Stimulated activated CD8-positive, alpha-beta memory T cell treated with anti-CD3 and anti-CD28 coated beads, Interleukin-4, amount 100 ng/mL, for 4 hours (primary cell): Measurements from ENCODE around the gene ARMH3.
"Not testable (repeated sequence)": the region's sequence is repeated elsewhere in the genome, so short reads cannot be mapped to it uniquely, and the experiment has no call there.

Source experiments
- DNase-seq, 2 donors: peaks; one replicate each; pipeline ENCODE4 v3.0.0-alpha.2; 2020; ENCODE audit warnings: low read depth in 2 of 2, low spot score in 1 of 2

The ARMH3 gene

DNA sequence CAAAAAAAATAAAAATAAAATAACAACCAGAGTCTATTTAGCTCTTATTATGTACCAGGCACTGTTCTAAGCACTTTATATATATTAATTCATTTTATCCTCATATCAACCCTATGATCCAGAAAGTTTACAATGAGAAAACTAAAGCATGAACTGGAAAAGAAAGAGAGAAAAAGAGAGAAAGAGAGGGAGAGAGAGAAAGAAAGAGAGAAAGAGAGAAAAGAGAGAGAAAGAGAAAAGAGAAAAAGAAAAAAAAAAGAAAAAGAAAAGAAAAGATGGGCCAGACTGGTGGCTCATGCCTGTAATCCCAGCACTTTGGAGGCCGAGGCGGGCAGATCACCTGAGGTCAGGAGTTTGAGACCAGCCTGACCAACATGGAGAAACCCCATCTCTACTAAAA is 9.9 kb downstream of the ARMH3 start:
- no peak for DNase-seq

DNA sequence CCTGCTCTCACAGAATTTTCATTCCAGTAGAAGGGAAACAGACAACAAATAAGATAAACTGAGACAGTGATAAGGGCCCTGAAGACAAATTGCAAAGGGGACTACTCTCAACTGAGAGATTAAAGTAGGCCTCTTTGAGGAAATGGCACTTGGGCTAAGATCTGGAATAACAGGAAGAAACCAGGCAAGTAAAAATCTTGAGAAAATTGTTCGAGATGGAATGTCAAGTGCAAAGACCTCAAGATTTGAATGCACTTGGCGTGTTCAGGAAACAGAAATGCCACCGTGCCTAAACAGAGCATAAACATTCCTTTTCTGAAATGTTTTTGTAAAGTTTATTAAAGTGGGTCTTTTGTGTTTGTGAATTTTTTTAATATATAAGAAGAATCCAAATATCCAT is 10.7 kb downstream of the ARMH3 start:
- no peak for DNase-seq

DNA sequence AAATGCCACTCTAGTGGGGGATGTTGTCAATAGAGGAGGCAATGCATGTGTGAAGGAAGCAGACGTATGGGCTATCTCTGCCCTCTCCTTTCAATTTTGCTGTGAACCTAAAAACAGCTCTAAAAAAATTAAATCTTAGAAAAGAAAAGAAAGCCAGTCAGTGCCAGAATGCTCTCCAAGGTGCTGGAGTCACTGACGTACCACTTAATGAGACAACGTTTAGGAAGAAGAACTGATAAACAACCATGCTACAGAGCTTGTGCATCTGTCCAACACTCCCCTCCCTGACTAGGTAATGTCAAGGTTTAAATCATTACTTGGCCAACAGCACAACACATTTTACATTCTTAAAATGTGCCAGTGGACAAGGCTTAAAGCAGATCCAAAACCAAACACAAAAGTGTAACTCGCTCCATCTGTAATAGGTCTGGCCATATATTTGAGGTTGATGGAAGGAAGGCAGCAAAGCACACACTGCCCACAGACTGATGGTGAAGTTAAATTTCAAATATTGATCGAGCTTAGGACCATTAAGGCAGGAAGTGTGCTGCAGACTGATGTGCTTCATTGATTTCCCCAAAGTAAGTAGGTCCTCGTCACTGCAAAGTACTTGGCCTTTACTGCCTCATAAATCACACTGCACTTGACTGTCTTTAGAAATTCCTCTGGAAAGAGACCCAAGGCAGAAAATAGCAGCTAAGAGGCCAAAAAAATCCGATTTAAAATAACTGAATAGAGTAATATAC is 15.5 kb downstream of the ARMH3 start:
- DNase-seq: no peak

DNA sequence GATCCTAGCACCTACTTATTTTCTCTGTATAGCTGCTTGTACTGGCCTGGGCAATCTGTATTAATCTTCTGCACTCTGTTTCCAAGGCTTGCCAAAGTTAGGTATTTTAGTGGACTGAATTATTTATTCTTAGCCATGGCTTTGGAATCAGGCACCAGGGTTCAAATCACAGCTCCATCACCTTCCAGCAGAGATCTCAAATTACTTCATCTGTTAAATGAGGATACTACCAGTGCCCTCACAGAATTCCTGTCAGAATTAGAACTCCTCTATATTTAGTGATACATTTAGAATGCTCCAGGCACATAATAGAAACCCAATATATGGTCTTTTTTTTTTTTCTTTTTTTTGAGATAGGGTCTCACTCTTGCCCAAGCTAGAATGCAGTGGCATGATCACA is 17.6 kb downstream of the ARMH3 start:
- no peak for DNase-seq

DNA sequence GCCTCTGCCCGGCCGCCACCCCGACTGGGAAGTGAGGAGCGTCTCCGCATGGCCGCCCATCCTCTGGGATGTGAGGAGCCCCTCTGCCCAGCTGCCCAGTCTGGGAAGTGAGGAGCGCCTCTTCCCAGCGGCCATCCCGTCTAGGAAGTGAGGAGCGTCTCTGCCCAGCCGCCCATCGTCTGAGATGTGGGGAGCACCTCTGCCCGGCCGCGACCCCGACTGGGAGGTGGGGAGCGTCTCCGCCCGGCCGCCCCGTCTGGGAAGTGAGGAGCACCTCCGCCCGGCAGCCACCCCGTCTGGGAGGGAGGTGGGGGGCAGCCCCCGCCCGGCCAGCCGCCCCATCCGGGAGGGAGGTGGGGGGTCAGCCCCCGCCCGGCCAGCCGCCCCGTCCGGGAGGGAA is 20.2 kb downstream of the ARMH3 start:
- DNase-seq: not testable (repeated sequence)

DNA sequence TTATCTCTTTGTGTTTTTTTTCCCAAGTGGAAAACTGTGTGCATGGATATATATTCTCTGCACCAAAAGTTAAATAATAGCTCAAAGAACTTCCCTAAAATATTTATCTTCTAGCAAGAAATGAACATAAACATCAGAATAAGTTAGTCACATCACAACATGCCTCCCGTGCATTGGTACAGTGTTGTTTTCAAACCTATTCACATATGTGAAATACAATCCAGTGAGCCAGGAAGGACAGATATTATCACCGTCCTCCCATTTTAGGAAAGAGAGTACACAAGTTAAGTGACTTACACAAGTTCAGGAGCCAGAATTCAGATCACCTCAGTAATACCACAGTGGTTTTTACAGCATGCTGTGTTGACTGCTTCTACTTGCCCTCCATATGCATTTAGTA is 22.2 kb downstream of the ARMH3 start:
- no peak for DNase-seq

DNA sequence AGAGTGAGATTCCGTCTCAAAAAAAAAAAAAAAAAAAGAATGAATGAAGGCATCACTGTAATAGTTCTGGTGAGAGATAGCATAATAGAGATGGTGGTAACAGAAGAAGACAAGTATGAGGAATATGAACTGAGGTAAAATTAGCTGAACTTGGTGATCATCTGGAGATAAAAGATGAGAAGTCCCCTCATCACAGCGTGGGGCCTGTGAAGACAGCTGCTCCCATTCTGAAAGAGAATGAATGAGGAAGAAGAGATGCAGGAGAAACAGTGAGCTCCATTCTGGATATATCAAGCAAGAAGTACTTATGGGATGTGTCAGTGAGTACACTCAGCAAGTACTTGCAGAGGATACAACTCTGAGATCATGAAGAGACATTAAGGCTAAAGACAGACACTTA is 28.7 kb downstream of the ARMH3 start:
- DNase-seq: no peak

DNA sequence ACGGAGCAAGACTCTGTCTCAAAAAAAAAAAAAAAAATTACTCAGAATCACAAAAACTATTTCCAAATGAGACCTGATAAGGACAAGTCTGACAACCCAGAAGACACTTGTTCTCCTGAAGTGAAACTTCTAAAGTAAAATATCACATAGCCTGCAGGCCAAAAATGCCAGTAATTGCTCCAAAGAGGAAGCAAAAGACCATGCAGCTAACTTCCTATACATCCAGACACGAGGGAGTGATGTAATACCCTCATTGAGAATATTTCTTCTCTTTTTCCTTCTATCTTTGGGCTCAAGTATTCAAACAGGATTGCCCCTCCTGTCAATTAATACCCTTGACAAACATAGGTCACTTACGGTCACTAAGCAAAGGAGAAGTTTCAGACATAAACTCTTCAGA is 31.2 kb downstream of the ARMH3 start:
- no peak for DNase-seq

DNA sequence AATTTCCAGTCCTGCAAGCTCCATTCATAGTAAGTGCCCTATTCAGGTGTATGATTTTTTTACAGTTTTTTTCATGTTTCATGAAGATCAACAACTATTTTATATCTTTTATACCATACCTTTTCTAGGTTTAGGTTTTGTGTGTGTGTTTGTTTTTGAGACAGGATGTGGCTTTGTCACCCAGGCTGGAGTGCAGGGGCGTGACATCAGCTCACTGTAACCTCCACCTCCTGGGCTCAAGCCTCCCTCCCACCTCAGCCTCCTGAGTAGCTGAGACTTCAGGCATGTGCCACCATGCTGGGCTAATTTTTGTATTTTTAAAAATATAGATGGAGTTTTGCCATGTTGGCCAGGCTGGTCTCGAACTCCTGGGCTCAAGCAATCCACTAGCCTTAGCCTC is 35.0 kb downstream of the ARMH3 start:
- no peak for DNase-seq

DNA sequence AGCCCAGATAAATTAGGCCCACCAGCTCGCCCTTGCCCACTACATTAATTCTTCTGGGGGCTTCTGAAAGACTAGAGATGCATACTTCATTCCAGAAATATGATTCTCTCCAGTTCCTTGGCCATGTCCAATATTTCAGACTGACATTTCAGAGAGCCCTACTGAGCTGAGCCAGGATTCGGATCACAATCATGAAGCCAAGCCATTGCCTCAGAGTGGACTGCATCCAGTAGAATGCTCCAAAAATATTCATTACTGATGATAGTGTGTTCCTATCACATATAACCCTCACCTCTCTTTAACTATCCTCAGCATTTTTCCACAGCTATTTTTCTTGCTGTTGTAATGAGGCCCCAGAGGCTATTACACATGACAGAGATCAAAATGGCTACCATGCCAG is 38.7 kb downstream of the ARMH3 start:
- DNase-seq: no peak

DNA sequence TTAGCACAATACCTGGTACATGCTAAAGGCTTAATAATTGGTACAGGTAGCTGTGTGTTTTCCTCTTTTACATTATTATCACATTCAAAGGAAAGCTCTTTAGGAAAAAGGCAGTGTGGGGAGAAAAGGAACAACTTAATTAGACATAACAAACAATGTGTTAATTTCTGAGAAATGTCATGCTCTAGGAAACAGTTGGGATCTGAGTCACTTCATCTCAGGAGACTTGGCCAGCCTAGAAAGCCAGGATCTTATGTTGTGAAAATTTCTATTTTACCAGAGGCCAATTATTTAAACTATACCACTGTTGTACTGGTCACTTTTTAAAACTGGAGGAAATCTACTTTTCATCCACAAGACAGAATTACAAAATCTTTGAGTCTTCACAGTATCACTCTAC is 39.6 kb downstream of the ARMH3 start:
- DNase-seq: no peak

DNA sequence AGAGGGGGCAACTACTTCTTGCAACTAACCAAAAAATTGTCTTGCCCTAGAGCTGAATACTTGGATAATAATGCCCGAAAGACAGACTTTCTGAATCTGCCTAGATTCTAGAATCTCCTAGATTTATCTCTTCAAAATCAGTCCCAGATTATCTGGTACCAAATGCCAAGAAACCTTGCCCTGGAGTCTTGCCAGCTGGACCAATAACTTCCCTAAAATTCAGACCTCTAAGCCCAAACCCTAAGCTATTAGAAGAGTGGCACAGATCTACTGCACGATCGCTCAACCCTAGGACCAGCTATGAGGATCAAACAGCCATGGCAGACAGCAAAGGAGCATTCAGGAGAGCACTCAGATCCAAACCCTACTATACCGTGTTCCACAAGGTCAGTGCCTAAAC is 45.0 kb downstream of the ARMH3 start:
- DNase-seq: no peak

DNA sequence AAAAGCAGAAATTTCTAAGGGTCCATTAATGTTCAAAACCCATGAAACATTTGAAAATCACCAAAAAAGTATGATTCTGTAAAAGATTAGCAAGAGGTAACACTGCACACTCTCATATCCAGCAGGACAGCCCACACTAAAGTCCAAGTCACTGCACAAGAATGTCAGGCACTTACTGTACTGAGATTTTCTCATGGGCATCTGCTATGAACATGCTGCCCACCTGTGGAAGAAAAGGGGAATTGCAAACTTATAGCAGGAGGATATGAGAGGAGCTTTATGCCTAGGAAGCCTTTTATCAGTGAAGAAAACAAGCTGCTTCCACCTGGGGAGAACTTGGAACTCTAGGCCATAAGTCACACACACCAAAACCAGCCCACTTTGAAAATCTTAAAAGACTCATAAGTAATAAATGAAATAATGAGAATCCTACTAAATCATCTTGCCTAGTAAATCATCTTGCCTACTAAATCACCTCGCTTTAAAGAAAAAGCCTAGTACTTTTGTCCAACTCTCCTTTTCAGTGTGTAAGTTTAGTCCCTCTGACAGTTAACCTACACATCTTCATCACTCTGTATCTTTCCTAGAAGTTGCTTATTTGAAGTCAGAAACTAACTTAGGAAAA is 46.1 kb downstream of the ARMH3 start:
- peak in 1 of 2 donors; percentile 3 for DNase-seq

DNA sequence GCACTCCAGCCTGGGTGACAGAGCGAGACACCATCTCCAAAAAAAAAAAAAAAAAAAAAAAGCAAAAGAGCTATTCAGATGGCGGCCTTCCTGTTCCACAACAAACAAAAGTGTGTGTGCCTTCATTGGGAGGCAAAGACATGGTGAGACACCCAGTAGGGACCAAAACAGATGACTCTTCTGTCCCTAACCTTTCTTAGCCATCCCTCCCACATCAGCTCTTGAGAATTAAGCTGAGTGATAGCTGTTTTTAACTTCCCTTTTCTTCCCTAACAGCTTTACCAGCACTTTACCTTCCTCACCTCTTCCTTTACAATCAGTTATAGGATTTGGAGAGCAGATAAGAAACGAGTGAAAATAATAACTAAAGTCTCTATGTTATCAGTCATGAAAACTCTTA is 48.2 kb downstream of the ARMH3 start:
- no peak for DNase-seq

DNA sequence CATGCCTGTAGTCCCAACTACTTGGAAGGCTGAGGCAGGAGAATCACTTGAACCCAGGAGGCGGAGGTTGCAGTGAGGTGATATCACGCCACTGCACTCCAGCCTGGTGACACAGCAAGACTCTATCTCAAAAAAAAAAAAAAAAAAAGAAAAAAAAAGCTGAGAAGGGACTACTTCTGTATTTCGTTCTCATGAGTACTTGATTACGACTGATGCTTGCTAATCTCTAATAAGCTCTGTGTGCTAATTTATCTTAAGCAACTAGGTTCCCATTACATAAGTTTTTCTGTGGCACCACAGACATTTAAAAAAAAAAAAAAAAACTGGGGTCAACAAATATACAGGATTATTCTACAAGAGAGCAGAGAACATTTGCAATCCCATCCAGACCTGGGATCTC is 48.9 kb downstream of the ARMH3 start:
- DNase-seq: not testable (repeated sequence)

DNA sequence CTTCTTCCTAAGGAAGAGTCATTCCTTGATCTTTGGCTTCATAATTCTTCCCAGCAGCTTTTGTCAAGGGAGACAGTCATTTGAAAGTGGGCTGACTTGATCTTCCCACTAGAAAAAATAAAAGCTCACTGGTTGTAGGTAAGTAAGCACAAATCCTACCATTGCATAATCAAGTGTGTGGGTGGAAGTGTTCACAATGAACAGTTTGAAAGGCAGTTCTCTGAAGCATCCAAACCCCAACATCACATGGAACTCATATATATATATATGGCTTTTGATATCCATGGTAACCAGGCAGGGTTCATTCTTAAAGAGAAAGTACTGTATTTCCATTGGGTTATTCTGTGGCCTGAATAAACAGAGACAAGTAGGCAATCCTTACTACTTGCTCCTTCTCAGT is 51.6 kb downstream of the ARMH3 start:
- DNase-seq: no peak

DNA sequence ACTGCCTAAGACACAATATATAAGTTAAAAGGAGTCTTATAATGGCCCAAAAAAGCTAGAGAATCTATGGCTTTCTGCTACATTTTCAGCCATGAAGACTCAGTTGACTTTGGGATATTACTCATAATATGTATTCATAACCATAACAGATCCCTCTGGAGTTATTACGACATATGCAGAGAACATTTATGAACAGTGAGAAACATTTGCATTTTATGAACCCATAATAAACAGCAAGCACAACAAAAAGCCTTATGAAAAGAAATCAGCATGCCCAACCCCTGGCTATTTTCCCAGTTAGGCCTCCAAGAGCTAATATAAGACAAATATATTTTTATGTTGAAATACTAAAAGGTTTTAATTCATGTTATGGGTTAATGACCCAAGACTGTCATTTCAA is 52.4 kb downstream of the ARMH3 start:
- DNase-seq: no peak

DNA sequence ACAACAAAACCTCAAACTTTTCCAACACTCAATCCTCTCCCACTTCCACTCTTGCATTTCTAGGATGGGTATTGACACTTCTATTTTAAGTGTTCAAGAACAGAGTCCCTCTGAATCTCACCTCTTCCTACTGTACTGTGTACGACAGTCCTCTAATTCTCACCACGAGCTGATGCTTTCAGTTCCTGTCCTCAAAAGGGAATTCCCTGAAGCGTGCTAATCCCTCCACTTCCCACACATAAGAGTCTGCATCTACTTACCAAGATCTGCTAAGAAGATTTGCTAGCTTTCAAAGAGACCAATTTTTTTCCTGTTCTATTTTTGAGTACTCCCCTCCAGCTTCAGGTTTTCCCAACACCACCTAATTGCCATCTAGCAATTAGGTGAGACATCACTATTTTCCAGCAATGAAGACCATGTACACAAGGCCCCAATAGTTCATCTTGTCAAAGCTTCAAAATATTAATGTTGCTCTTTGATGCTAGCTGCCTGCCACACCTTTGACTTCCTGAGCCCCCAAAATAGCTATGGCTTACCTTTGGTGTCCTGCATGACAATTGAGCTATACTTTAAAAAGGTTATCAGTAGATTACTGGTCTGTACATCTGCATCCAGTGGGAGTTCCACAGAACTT is 54.4 kb downstream of the ARMH3 start:
- DNase-seq: no peak

DNA sequence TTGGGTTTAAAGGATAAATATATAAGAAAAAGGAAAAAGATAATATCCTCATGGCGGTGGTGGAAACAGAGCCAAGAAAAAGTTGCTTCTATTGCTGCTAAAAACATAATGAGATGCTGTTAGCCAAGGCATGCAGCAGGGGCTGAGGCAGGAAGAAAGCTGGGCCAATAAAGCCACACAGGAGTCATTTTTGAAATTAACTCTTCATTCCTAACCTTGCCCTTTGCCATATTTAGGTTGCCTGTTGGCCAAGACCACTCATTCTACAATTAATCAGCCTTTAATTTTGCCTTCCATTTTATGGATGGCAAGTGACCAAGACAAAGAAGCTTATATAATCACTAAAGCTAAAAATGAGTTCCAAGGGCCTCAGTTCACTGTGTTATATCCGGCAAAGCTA is 58.2 kb downstream of the ARMH3 start:
- DNase-seq: no peak

DNA sequence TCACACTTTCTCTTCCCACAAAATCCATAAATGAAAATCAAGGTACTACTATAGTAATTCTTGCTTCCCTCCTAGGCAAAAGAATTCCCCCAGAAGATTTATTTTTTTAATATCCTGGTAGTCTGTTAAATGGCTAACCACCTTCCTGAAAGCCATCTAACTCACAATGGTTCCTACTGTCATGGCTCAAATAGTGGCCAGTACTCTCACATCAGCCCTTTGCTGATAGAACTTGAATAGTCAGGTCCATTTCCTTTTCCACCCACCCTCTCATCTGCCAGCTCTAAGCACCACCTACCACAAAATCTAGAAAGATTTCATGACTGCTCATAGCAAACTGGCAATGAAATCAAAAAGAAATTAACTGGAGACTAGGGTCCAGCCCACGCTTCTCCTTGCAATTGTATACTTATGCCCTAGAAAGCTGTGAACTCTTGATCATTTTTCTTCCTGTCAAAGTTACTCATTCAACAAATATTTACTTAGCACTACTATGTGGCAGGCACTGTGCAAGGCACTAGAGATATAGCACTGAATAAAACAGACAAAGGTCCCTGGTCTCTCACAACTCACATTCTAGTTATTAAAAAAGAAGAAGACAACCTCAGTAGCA is 60.4 kb downstream of the ARMH3 start:
- DNase-seq: no peak

DNA sequence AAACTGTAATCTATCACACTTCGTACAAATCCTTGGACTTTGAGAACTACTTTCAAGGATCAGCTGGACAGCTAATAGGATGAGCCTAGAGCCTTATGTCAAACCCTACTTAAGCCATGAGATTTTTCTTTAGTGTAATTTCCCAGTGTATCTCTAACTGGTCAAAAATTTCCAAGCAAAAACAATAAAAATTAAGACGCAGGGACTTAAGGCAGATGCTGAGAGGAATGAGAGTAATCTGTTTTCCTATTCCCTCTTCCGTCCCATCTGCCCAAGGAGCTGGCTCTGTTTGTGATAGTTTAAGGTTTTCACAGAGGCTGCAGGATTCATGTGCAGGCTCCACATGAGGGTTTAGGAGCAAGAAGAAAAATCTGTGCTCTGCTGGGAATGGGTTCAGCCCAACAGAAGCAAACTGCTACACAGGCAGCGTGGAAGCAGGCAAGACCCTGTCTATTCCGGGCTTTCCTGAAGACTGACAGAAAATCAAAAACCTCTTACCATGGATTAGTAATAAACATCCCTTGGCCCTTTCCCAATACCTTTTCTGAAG is 62.2 kb downstream of the ARMH3 start:
- no peak for DNase-seq

DNA sequence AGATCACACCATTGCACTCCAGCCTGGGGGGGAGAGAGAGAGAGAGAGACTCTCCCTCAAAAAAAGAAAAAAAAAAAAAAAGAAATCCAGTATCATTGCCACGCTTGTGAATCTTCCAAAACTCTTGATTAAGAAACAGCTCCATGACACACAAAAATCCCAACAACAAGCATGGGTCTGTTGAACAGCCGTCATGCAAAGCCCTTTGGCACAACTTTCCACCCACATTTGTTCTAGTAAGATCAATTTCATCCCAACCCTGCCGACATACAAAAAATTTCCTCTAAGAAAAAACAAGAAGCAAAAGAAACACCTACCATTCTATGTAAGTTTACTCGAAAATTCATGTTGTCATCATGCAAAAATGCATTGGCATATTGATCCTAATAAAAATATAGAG is 62.8 kb downstream of the ARMH3 start:
- DNase-seq: no peak
